Prostate gland (tissue), 2 donors: Measurements from ENCODE around the gene ATXN7. TPM values are rescaled to one million over a fixed set of nuclear protein-coding genes. Genes with fewer than 3 reads are reported as not detected.

Source experiments
- DNase-seq: peaks from one replicate; pipeline ENCODE4 v3.0.0-alpha.2; 2019; ENCODE audit warnings: low spot score
- H3K27ac ChIP-seq, 2 donors: fragments of 200-600 bp; sonication (generic); 2 replicates each; pipeline ENCODE4 v1.5.1; 2017 to 2019
- H3K27me3 ChIP-seq: fragments of 200-600 bp; sonication (generic); replicated peaks from 2 replicates; pipeline ENCODE4 v1.5.1; 2019; ENCODE audit not compliant: insufficient read depth
- H3K36me3 ChIP-seq, 2 donors: fragments of 200-600 bp; sonication (generic); 1 replicate in 1 of 2; 2 replicates in 1 of 2; pipeline versions ENCODE4 v1.5.1 to v1.8.1; 2017 to 2019
- H3K4me1 ChIP-seq: fragments of 200-600 bp; sonication (generic); replicated peaks from 2 replicates; pipeline ENCODE4 v1.5.1; 2019
- H3K4me3 ChIP-seq, 2 donors: fragments of 200-600 bp; sonication (generic); 2 replicates each; pipeline ENCODE4 v1.5.1; 2017 to 2019
- H3K9me3 ChIP-seq: fragments of 200-600 bp; sonication (generic); 2 replicates; pipeline ENCODE4 v1.5.1; 2017
- CTCF ChIP-seq, 4 experiments: fragments of 200-600 bp in 2 of 4; fragments of 450-650 bp in 2 of 4; sonication (generic) in 2 of 4; IDR thresholded peaks; 1 replicate in 3 of 4; 2 replicates in 1 of 4; pipeline ENCODE4 v1.5.1; 2016 to 2019; ENCODE audit warnings: antibody characterized with exemption in 4 of 4, mild to moderate bottlenecking in 2 of 4, moderate library complexity in 2 of 4
- POLR2A ChIP-seq: fragments of 450-650 bp; IDR thresholded peaks from one replicate; pipeline ENCODE4 v1.6.1; 2016; ENCODE audit warnings: antibody characterized with exemption, mild to moderate bottlenecking
- POLR2AphosphoS5 ChIP-seq: sonication (generic); formaldehyde crosslinking; IDR thresholded peaks from one replicate; pipeline ENCODE4 v1.6.1; 2017; ENCODE audit warnings: antibody characterized with exemption
- WGBS: methylation state at CpG from one replicate; pipeline ENCODE4 v1.1.5; 2018; 5-methylcytosine and 5-hydroxymethylcytosine counted together
- intact Hi-C: fragments of 100-400 bp; cut with DNase I; formaldehyde crosslinking; loops from one replicate; pipeline ENCODE4 v1.14.2; 2022
- total RNA-seq, 2 donors: library from RNA; depleted of rRNA; stranded (reverse); fragments of >200 nt; gene quantifications; one replicate each; pipeline ENCODE4 v1.1.0, GENCODE V29; 2016

The ATXN7 gene
- total RNA-seq, 2 donors from 2014 or later: 18.0 to 30.8 TPM

- Histone ChIP-seq H3K4me1 (no peaks in the 10 kb centered on the region), H3K4me3 (no peak within 1 kb of the TSS), H3K27ac (no peak within 1 kb of the TSS), H3K27me3 (no peaks in the 10 kb centered on the region), H3K36me3 (no peaks in the 10 kb centered on the region), H3K9me3 (no peaks in the 10 kb centered on the region)
- 93% methylated on average over 1 of the region's 1 CpG for WGBS
- DNase-seq: no peak
- intact Hi-C loops: loop anchor here (2.0 kb wide), 1 partner anchor 468 kb away; no protein-coding TSS in a partner anchor
- TF ChIP-seq CTCF (IDR thresholded peaks at IDR 0.05) (no peak), POLR2AphosphoS5 (no peak), POLR2A (no peak)
Observed at GRCh38 chr3:63819151-63819398, 44.6 kb upstream of the ATXN7 start, which contains the start of gene C3orf49. Gene C3orf49, plus strand, starts transcription at chr3:63819299. Its CDS starts 173 bp downstream, at chr3:63819472.

- 65% methylated on average over 4 of the region's 4 CpGs for WGBS
- no peak overlapping the region for H3K4me3 ChIP-seq
- no peaks in the 10 kb centered on the region for H3K27me3 ChIP-seq
- H3K36me3 ChIP-seq: no peaks in the 10 kb centered on the region
- H3K4me1 ChIP-seq: no peaks in the 10 kb centered on the region
- no peaks in the 10 kb centered on the region for H3K9me3 ChIP-seq
- no peak overlapping the region for H3K27ac ChIP-seq
- DNase-seq: no peak
- intact Hi-C loops: no loop called here
- no peak for TF ChIP-seq POLR2AphosphoS5
- no peak for TF ChIP-seq CTCF (IDR thresholded peaks at IDR 0.05)
- TF ChIP-seq POLR2A: no peak
Observed at GRCh38 chr3:63824309-63824708, 39.4 kb upstream of the ATXN7 start.

- no peaks in the 10 kb centered on the region for H3K36me3 ChIP-seq
- WGBS: 81% methylated on average over 6 of the region's 6 CpGs
- intact Hi-C loops: no loop called here
- TF ChIP-seq POLR2AphosphoS5 (no peak), CTCF (IDR thresholded peaks at IDR 0.05) (no peak), POLR2A (no peak)
- no peak overlapping the region for H3K4me3 ChIP-seq
- no peaks in the 10 kb centered on the region for H3K27me3 ChIP-seq
- no peaks in the 10 kb centered on the region for H3K4me1 ChIP-seq
- H3K9me3 ChIP-seq: no peaks in the 10 kb centered on the region
- no peak for DNase-seq
- H3K27ac ChIP-seq: no peak overlapping the region
Observed at GRCh38 chr3:63830526-63830925, 33.1 kb upstream of the ATXN7 start.

GRCh38 chr3:63832395-63832794 lies 31.3 kb upstream of the ATXN7 start:
- no peak for DNase-seq
- Histone ChIP-seq H3K27ac (no peak overlapping the region), H3K4me1 (no peaks in the 10 kb centered on the region), H3K36me3 (no peaks in the 10 kb centered on the region), H3K27me3 (no peaks in the 10 kb centered on the region), H3K9me3 (no peaks in the 10 kb centered on the region), H3K4me3 (no peak overlapping the region)
- intact Hi-C loops: no loop called here
- TF ChIP-seq POLR2A: no peak
- TF ChIP-seq CTCF (IDR thresholded peaks at IDR 0.05): no peak
- TF ChIP-seq POLR2AphosphoS5: no peak
- WGBS: 93% methylated on average over 6 of the region's 6 CpGs

GRCh38 chr3:63841704-63842103 lies 22.0 kb upstream of the ATXN7 start:
- DNase-seq: no peak
- 35% methylated on average over 1 of the region's 1 CpG for WGBS
- intact Hi-C loops: no loop called here
- Histone ChIP-seq H3K27ac (no peak overlapping the region), H3K4me1 (no peaks in the 10 kb centered on the region), H3K4me3 (no peak overlapping the region), H3K9me3 (no peaks in the 10 kb centered on the region), H3K36me3 (no peaks in the 10 kb centered on the region), H3K27me3 (no peaks in the 10 kb centered on the region)
- TF ChIP-seq POLR2A (no peak), CTCF (IDR thresholded peaks at IDR 0.05) (no peak), POLR2AphosphoS5 (no peak)
